GM12892 (cell line): ENCODE data around the gene NTSR1.

Experiments used
- POLR2A ChIP-seq: IDR thresholded peaks from 2 replicates; pipeline ENCODE4 v1.6.1; 2011; ENCODE audit warnings: low read depth, low read length, control low read depth
- POLR2AphosphoS5 ChIP-seq: IDR thresholded peaks from 2 replicates; pipeline ENCODE4 v1.6.1; 2011; ENCODE audit warnings: low read depth, low read length, control low read depth

DNA sequence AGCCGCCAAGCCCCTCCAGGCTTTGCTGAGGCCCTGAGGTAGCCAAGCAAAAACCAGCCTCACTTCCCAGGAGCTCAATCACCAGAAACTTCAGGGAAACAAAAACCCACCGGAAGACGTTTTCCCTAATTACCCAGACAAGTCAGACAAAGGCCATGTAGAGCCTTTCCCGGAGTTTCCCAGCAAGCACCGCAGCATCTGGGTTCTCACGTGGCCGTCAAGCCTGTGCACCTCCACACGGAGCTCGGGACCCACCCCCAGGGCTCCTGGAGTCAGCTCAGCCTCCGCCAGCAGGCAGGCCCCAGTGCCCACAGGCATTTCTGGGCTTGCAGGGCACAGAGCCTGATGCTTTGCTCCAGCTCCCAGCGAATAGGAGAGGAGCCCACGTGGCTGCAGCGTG lies 77.5 kb downstream of the NTSR1 start:
- no peak for TF ChIP-seq POLR2A
- no peak for TF ChIP-seq POLR2AphosphoS5
